ENCODE measurements around the gene WWOX. TPM values are rescaled to one million over a fixed set of nuclear protein-coding genes. Genes with fewer than 3 reads are reported as not detected.

WWOX gene
- total and polyA plus RNA-seq, 2 of the 13 experiments (the other 11 are each of a cell fraction or from before 2014, with no cell fraction given), result 9.1 to 37.4 TPM

GRCh38 chr16:78796221-78796866 is 696.9 kb downstream of the WWOX start (continued):
- no peak for TF ChIP-seq HIC2 (CRISPR knock-in tag; IDR thresholded peaks at IDR 0.05; ENCODE audit: low read depth)
- no peak for TF ChIP-seq ZNF678 (CRISPR knock-in tag; IDR thresholded peaks at IDR 0.05)
- TF ChIP-seq ZNF296 (CRISPR knock-in tag; conservative IDR thresholded peaks at IDR 0.05), result no peak
- no peak for TF ChIP-seq ZBTB4 (CRISPR knock-in tag; IDR thresholded peaks at IDR 0.05; ENCODE audit: borderline replicate concordance)
- TF ChIP-seq KAT8 (CRISPR knock-in tag; IDR thresholded peaks at IDR 0.05), result peak; percentile 79
- TF ChIP-seq JUN (CRISPR knock-in tag; IDR thresholded peaks at IDR 0.05), result no peak
- TF ChIP-seq SP4 (CRISPR knock-in tag; IDR thresholded peaks at IDR 0.05), result no peak
- 0 out of 2 replicates have a peak, but pooled peaks have one; percentile 58 for TF ChIP-seq WIZ (CRISPR knock-in tag; IDR thresholded peaks at IDR 0.05)
- TF ChIP-seq ZBTB3 (CRISPR knock-in tag; IDR thresholded peaks at IDR 0.05; ENCODE audit: borderline replicate concordance, low read depth), result no peak
- no peak for TF ChIP-seq ZNF567 (CRISPR knock-in tag; IDR thresholded peaks at IDR 0.05; ENCODE audit: borderline replicate concordance)
- no peak for TF ChIP-seq ZC3H4 (CRISPR knock-in tag; IDR thresholded peaks at IDR 0.05; ENCODE audit: borderline replicate concordance)
- TF ChIP-seq ZNF350 (CRISPR knock-in tag; IDR thresholded peaks at IDR 0.05; ENCODE audit: borderline replicate concordance, low read depth), result no peak
- no peak for TF ChIP-seq CEBPB (IDR thresholded peaks at IDR 0.05; ENCODE audit: borderline replicate concordance, low read depth, low read length)
- no peak for TF ChIP-seq GMEB1 (CRISPR knock-in tag; IDR thresholded peaks at IDR 0.05; ENCODE audit: borderline replicate concordance)
- TF ChIP-seq MBD4 (IDR thresholded peaks at IDR 0.05; ENCODE audit: borderline replicate concordance, low read length), result no peak
- TF ChIP-seq ZEB1 (IDR thresholded peaks at IDR 0.05; ENCODE audit: insufficient replicate concordance, low read depth), result no peak
- no peak for TF ChIP-seq ZNF780A (CRISPR knock-in tag; IDR thresholded peaks at IDR 0.05)
- TF ChIP-seq SETDB1 (CRISPR knock-in tag; IDR thresholded peaks at IDR 0.05; ENCODE audit: borderline replicate concordance), result no peak
- no peak for TF ChIP-seq CENPBD1 (CRISPR knock-in tag; IDR thresholded peaks at IDR 0.05; ENCODE audit: borderline replicate concordance, low read depth)
- TF ChIP-seq HNF4A (CRISPR knock-in tag; IDR thresholded peaks at IDR 0.05), result peak; percentile 15; the same call in 1 of the 2 replicates
- TF ChIP-seq ZNF598 (CRISPR knock-in tag; IDR thresholded peaks at IDR 0.05; ENCODE audit: borderline replicate concordance), result no peak
- no peak for TF ChIP-seq TBX3 (IDR thresholded peaks at IDR 0.05; ENCODE audit: borderline replicate concordance)
- TF ChIP-seq TCF7L2 (IDR thresholded peaks at IDR 0.05; ENCODE audit: low read depth, low read length), result no peak
- no peak for TF ChIP-seq ZMYM3 (CRISPR knock-in tag; IDR thresholded peaks at IDR 0.05)
